HCT116 (cell line): ENCODE measurements around the gene NUP50. TPM values are rescaled to one million over a fixed set of nuclear protein-coding genes. Genes with fewer than 3 reads are reported as not detected.

ENCODE experiments used
- ATAC-seq: fragments of 200-7000 bp; cut with Tn5 transposase; 2 replicates; pipeline ENCODE4 v1.9.1; 2020; ENCODE audit warnings: mild to moderate bottlenecking, moderate library complexity
- BruUV-seq: library from RNA; stranded (reverse); fragments of 400-500 nt; replicated peaks from 2 replicates; lab custom pipeline; 2021; lab: Mats Ljungman, UMichigan
- CTCF ChIA-PET: fragments of 300-600 bp; sonication (Branson Sonifier 250); formaldehyde crosslinking; loops from one replicate; lab custom pipeline; 2021; ENCODE audit warnings: antibody characterized with exemption; lab: Charles Lee
- POLR2A ChIA-PET: fragments of 300-600, 350-600 bp; sonication (Branson Sonifier 250); formaldehyde crosslinking; loops from one replicate; lab custom pipeline; 2021; ENCODE audit warnings: antibody characterized with exemption; lab: Charles Lee
- RAD21 ChIA-PET, 2 experiments: fragments of 300-600 bp; sonication (Branson Sonifier 250); formaldehyde crosslinking; loops; one replicate each; lab custom pipeline; 2023; ENCODE audit warnings: low total read pairs in 2 of 2; ENCODE audit not compliant: uncharacterized antibody in 2 of 2, unreplicated experiment in 2 of 2, low non-redundant PET in 1 of 2; lab: Charles Lee
- DNase-seq: peaks from one replicate; pipeline ENCODE4 v3.0.0-alpha.2; 2010; ENCODE audit warnings: low read depth, low spot score
- H2AFZ ChIP-seq: fragments of 200-600 bp; shearing (Covaris generic), sonication (generic); 2 replicates; pipeline ENCODE4 v1.6.1; 2017; ENCODE audit warnings: low read depth, mixed run types, mixed read lengths, antibody characterized with exemption, low read length; ENCODE audit not compliant: poor library complexity, severe bottlenecking
- H3K27ac ChIP-seq: 2 replicates; pipeline ENCODE4 v1.5.1; 2012; ENCODE audit warnings: low read depth, low read length
- H3K27me3 ChIP-seq: fragments of 200-600 bp; sonication (generic); 2 replicates; pipeline ENCODE4 v1.6.1; 2016; ENCODE audit warnings: mixed run types, low read length, mixed read lengths; ENCODE audit not compliant: insufficient read depth
- H3K36me3 ChIP-seq, 2 experiments: fragments of 200-500 bp in 1 of 2; fragments of 200-600 bp in 1 of 2; sonication (Bioruptor generic) in 1 of 2; sonication (generic) in 1 of 2; 2 replicates each; pipeline versions ENCODE4 v1.5.1 to v1.6.1; 2014 to 2016; ENCODE audit warnings: low read length in 2 of 2, inconsistent platforms in 1 of 2, mixed read lengths in 1 of 2, mixed run types in 1 of 2; ENCODE audit not compliant: insufficient read depth in 2 of 2, control insufficient read depth in 1 of 2
- H3K4me1 ChIP-seq, 2 experiments: fragments of 200-600 bp in 1 of 2; sonication (generic) in 1 of 2; 2 replicates each; pipeline versions ENCODE4 v1.5.1 to v1.6.1; 2012 to 2017; ENCODE audit warnings: low read length in 2 of 2, inconsistent platforms in 1 of 2, mild to moderate bottlenecking in 1 of 2, mixed read lengths in 1 of 2, mixed run types in 1 of 2, moderate library complexity in 1 of 2; ENCODE audit not compliant: insufficient read depth in 2 of 2, control insufficient read depth in 1 of 2
- H3K4me2 ChIP-seq: fragments of 200-600 bp; sonication (generic); 2 replicates; pipeline ENCODE4 v1.6.1; 2017; ENCODE audit warnings: mixed run types, low read length, mixed read lengths
- H3K4me3 ChIP-seq, 2 experiments: fragments of 200-600 bp in 1 of 2; sonication (generic) in 1 of 2; replicated peaks in 1 of 2; 2 replicates each; pipeline ENCODE4 v1.5.1; 2011 to 2016; ENCODE audit warnings: low read length in 2 of 2, control low read depth in 1 of 2, low read depth in 1 of 2, mild to moderate bottlenecking in 1 of 2, mixed read lengths in 1 of 2, mixed run types in 1 of 2
- H3K79me2 ChIP-seq: fragments of 200-600 bp; sonication (generic); 2 replicates; pipeline ENCODE4 v1.6.1; 2017; ENCODE audit warnings: mild to moderate bottlenecking, mixed run types, low read length, moderate library complexity, mixed read lengths; ENCODE audit not compliant: insufficient read depth
- H3K9ac ChIP-seq: fragments of 200-600 bp; sonication (generic); 2 replicates; pipeline ENCODE4 v1.6.1; 2016; ENCODE audit warnings: low read length, mixed read lengths
- H3K9me2 ChIP-seq: fragments of 200-600 bp; sonication (generic), shearing (Covaris generic); 2 replicates; pipeline ENCODE4 v1.6.1; 2017; ENCODE audit warnings: mixed run types, mild to moderate bottlenecking, moderate library complexity; ENCODE audit not compliant: insufficient read depth
- H3K9me3 ChIP-seq, 2 experiments: fragments of 200-500 bp in 1 of 2; fragments of 200-600 bp in 1 of 2; sonication (Bioruptor generic) in 1 of 2; sonication (generic) in 1 of 2; 2 replicates each; pipeline ENCODE4 v1.6.1; 2014 to 2017; ENCODE audit warnings: low read length in 2 of 2, mixed read lengths in 2 of 2, inconsistent platforms in 1 of 2, low read depth in 1 of 2, mild to moderate bottlenecking in 1 of 2, mixed run types in 1 of 2, moderate library complexity in 1 of 2; ENCODE audit not compliant: control insufficient read depth in 1 of 2, insufficient read depth in 1 of 2
- H4K20me1 ChIP-seq: fragments of 200-600 bp; sonication (generic), shearing (Covaris generic); 2 replicates; pipeline ENCODE4 v1.6.1; 2017; ENCODE audit warnings: mixed run types, mild to moderate bottlenecking, moderate library complexity; ENCODE audit not compliant: insufficient read depth
- ATF3 ChIP-seq: IDR thresholded peaks from 2 replicates; pipeline ENCODE4 v1.6.1; 2012
- CBX3 ChIP-seq: IDR thresholded peaks from 2 replicates; pipeline ENCODE4 v1.6.1; 2012; ENCODE audit warnings: low read depth
- CEBPB ChIP-seq: IDR thresholded peaks from 2 replicates; pipeline ENCODE4 v1.6.1; 2012; ENCODE audit warnings: low read depth
- EGR1 ChIP-seq: IDR thresholded peaks from 2 replicates; pipeline ENCODE4 v1.6.1; 2012; ENCODE audit warnings: low read depth
- ELF1 ChIP-seq: IDR thresholded peaks from 2 replicates; pipeline ENCODE4 v1.6.1; 2012; ENCODE audit warnings: low read depth, borderline replicate concordance
- EZH2 ChIP-seq: fragments of 200-600 bp; sonication (generic); IDR thresholded peaks from 2 replicates; pipeline ENCODE4 v1.6.1; 2017; ENCODE audit warnings: antibody characterized with exemption, mixed run types
- EZH2phosphoT487 ChIP-seq: fragments of 200-600 bp; IDR thresholded peaks from 2 replicates; pipeline ENCODE4 v1.6.1; 2018; ENCODE audit warnings: antibody characterized with exemption, borderline replicate concordance
- FOSL1 ChIP-seq: IDR thresholded peaks from 2 replicates; pipeline ENCODE4 v1.6.1; 2012; ENCODE audit warnings: low read depth
- JUND ChIP-seq: IDR thresholded peaks from 2 replicates; pipeline ENCODE4 v1.6.1; 2012
- MAX ChIP-seq: IDR thresholded peaks from 2 replicates; pipeline ENCODE4 v1.6.1; 2012
- POLR2A ChIP-seq: IDR thresholded peaks from 2 replicates; pipeline ENCODE4 v1.7.0; 2011; ENCODE audit warnings: borderline replicate concordance; ENCODE audit not compliant: insufficient read depth, insufficient read length; ENCODE audit errors: extremely low read depth
- POLR2AphosphoS5 ChIP-seq: IDR thresholded peaks from 2 replicates; pipeline ENCODE4 v1.6.1; 2011; ENCODE audit warnings: mild to moderate bottlenecking, low read depth, low read length, moderate library complexity
- RAD21 ChIP-seq: IDR thresholded peaks from 2 replicates; pipeline ENCODE4 v1.6.1; 2012; ENCODE audit warnings: low read depth, mild to moderate bottlenecking
- SIN3A ChIP-seq: IDR thresholded peaks from 2 replicates; pipeline ENCODE4 v1.6.1; 2012; ENCODE audit warnings: low read depth
- TCF7L2 ChIP-seq: IDR thresholded peaks from 2 replicates; pipeline ENCODE4 v1.7.0; 2011; ENCODE audit warnings: borderline replicate concordance, inconsistent platforms; ENCODE audit not compliant: insufficient read depth, insufficient read length; ENCODE audit errors: extremely low read depth
- YY1 ChIP-seq: IDR thresholded peaks from 2 replicates; pipeline ENCODE4 v1.6.1; 2011; ENCODE audit warnings: low read length, low read depth, moderate library complexity, mild to moderate bottlenecking; ENCODE audit not compliant: insufficient replicate concordance; ENCODE audit errors: extremely low read depth
- ZBTB33 ChIP-seq: IDR thresholded peaks from 2 replicates; pipeline ENCODE4 v1.6.1; 2011; ENCODE audit warnings: mild to moderate bottlenecking, low read length, moderate library complexity; ENCODE audit not compliant: insufficient replicate concordance; ENCODE audit errors: extremely low read depth
- ZNF274 ChIP-seq: fragments of 200-500 bp; sonication (Bioruptor generic); IDR thresholded peaks from 2 replicates; pipeline ENCODE4 v1.6.1; 2014; ENCODE audit warnings: mild to moderate bottlenecking, low read depth, low read length, inconsistent platforms
- intact Hi-C: fragments of 100-400 bp; cut with micrococcal nuclease; formaldehyde crosslinking; loops from 2 replicates; pipeline ENCODE4 v1.10.0; 2022
- total RNA-seq: library from RNA; stranded (reverse); gene quantifications from one replicate; pipeline ENCODE4 v1.2.1, GENCODE V29; 2021; ENCODE audit not compliant: unreplicated experiment

The NUP50 gene
- total RNA-seq, 1 experiment from 2014 or later = 102 TPM

GRCh38 chr22:45120931-45121330 lies 42.8 kb upstream of the NUP50 start:
- H3K9ac ChIP-seq = no peak overlapping the region
- H3K9me3 ChIP-seq = no peaks in the 10 kb centered on the region
- ChIA-PET CTCF (no interaction called here), POLR2A (no interaction called here), RAD21 (no interaction called here)
- BruUV-seq = no TSS peak
- no peak for ATAC-seq
- no peak overlapping the region for H3K27ac ChIP-seq
- no peak for DNase-seq
- no peaks in the 10 kb centered on the region for H3K36me3 ChIP-seq
- H3K4me1 ChIP-seq = no peaks in the 10 kb centered on the region
- no peaks in the 10 kb centered on the region for H3K9me2 ChIP-seq
- intact Hi-C loops = no loop called here
- no peak overlapping the region for H3K4me2 ChIP-seq
- no peaks in the 10 kb centered on the region for H3K27me3 ChIP-seq
- H3K4me3 ChIP-seq = no peak overlapping the region
- no peak overlapping the region for H2AFZ ChIP-seq
- H4K20me1 ChIP-seq = no peaks in the 10 kb centered on the region
- no peak for TF ChIP-seq EZH2
- TF ChIP-seq POLR2A = no peak
- no peak for TF ChIP-seq JUND
- TF ChIP-seq POLR2AphosphoS5 = no peak
- no peak for TF ChIP-seq ELF1
- no peak for TF ChIP-seq CEBPB
- no peak for TF ChIP-seq CBX3
- no peak for TF ChIP-seq RAD21
- no peak for TF ChIP-seq TCF7L2
- TF ChIP-seq EGR1 = no peak
- TF ChIP-seq YY1 = no peak
- TF ChIP-seq ATF3 = no peak
- no peak for TF ChIP-seq ZNF274
- no peak for TF ChIP-seq EZH2phosphoT487
- TF ChIP-seq MAX = no peak
- TF ChIP-seq ZBTB33 = no peak
- no peak for TF ChIP-seq SIN3A
- no peak for TF ChIP-seq FOSL1
- H3K79me2 ChIP-seq = no peaks in the 10 kb centered on the region
